ENCODE measurements around the gene U2AF1L4. TPM values are rescaled to one million over a fixed set of nuclear protein-coding genes. Genes with fewer than 3 reads are reported as not detected.

U2AF1L4 gene
- total and polyA plus RNA-seq, 10 of the 15 experiments (the other 5 are each of a cell fraction or from before 2014, with no cell fraction given): 7.9 to 21.6 (median 15.1) TPM

DNA sequence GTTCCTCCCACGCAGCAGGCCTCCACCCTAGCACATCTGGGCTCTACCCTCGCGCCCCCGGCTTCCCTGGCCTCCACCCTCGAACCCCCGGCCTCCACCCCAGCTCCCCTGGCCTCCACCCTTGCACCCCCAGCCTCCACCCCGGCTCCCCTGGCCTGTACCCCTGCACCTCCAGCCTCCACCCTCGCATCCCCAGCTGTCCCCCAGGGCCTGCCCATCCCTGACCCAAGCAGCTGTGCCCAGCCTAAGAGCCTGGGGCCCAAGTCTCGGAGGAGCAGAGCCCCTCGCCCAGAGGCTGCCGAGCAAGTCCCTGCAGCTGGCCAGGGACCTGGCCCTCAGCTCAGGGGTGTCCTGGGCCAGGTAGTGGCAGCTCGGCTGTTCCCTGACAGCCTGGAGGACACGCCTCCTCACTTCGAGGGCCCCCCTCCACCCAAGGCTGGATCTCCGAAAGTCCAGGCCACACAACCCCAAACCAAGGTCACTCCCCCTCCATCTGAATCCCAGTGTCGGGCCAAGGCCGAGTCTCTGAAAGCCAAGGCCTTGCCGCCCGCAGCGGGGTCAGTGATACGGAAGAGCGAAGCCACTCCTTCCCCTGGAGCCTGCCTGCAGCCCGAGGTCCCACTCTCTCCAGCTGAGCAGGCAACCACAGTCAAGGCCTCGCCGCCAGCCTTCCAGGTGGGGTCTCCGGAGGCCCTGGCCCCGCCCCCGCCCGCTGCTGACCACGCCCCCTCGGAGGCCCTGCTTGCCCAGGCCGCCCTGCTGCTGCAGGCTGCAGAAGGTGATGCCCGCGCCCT, 22.3 kb upstream of the U2AF1L4 start:
- no peaks in the 10 kb centered on the region for H3K9me3 ChIP-seq (replicated peaks; ENCODE audit: control insufficient read depth, insufficient read depth, low read length)
- H3K4me3 ChIP-seq: no peak overlapping the region
- no peaks in the 10 kb centered on the region for H3K79me2 ChIP-seq (ENCODE audit: control insufficient read depth, insufficient read depth, low read length)
- no peaks in the 10 kb centered on the region for H4K20me1 ChIP-seq (ENCODE audit: control insufficient read depth, insufficient read depth)
- DNase-seq (ENCODE audit: low read depth, low spot score) (no peak), ATAC-seq (no peak), FAIRE-seq (no peak)
- no peak overlapping the region for H3K4me2 ChIP-seq (ENCODE audit: control insufficient read depth, insufficient read depth)
- SMC1A ChIA-PET (ENCODE audit: uncharacterized antibody, unreplicated experiment): no interaction called here
- peaks cover 0 to 6% of the 10 kb centered on the region in 2 experiments; a peak in 2 of 4 replicates for H3K36me3 ChIP-seq (ENCODE audit: control insufficient read depth in 2 of 2, insufficient read depth in 2 of 2, low read length in 1 of 2)
- POLR2A ChIA-PET: no interaction called here
- no peak overlapping the region for H2AFZ ChIP-seq (ENCODE audit: control insufficient read depth, low read depth, low read length)
- no peak overlapping the region for H3K27ac ChIP-seq (ENCODE audit: control insufficient read depth, insufficient read depth)
- BruUV-seq (replicated peaks): no TSS peak
- in situ Hi-C loops (cut with MboI): no loop called here
- H3K4me1 ChIP-seq (ENCODE audit: control insufficient read depth, insufficient read depth, low read length): no peaks in the 10 kb centered on the region
- intact Hi-C loops (cut with micrococcal nuclease; ENCODE audit: unreplicated experiment): no loop called here
- RAD21 ChIA-PET (ENCODE audit: unreplicated experiment): no interaction called here
- H3K27me3 ChIP-seq (replicated peaks in 1 of 2; ENCODE audit: control insufficient read depth in 2 of 2, insufficient read depth in 2 of 2, low read length in 1 of 2): no peaks in the 10 kb centered on the region
- WGBS (ENCODE audit: insufficient coverage, insufficient replicate concordance, low lambda C conversion rate, missing lambda C conversion rate): 43% methylated on average over 32 of the region's 34 CpGs
- TF ChIP-seq POLR2AphosphoS5 (IDR thresholded peaks at IDR 0.05; ENCODE audit: low read length): no peak
- no peak for TF ChIP-seq ASH2L (IDR thresholded peaks at IDR 0.05; ENCODE audit: borderline replicate concordance, low read depth)
- TF ChIP-seq, protein P1, sequence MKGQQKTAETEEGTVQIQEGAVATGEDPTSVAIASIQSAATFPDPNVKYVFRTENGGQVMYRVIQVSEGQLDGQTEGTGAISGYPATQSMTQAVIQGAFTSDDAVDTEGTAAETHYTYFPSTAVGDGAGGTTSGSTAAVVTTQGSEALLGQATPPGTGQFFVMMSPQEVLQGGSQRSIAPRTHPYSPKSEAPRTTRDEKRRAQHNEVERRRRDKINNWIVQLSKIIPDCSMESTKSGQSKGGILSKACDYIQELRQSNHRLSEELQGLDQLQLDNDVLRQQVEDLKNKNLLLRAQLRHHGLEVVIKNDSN (IDR thresholded peaks at IDR 0.05; ENCODE audit: borderline replicate concordance, extremely low read length, insufficient read depth, low read depth, low read length): no peak
- no peak overlapping the region for H3K9ac ChIP-seq (ENCODE audit: control insufficient read depth, insufficient read depth, low read length)
- CTCF ChIA-PET: no interaction called here

DNA sequence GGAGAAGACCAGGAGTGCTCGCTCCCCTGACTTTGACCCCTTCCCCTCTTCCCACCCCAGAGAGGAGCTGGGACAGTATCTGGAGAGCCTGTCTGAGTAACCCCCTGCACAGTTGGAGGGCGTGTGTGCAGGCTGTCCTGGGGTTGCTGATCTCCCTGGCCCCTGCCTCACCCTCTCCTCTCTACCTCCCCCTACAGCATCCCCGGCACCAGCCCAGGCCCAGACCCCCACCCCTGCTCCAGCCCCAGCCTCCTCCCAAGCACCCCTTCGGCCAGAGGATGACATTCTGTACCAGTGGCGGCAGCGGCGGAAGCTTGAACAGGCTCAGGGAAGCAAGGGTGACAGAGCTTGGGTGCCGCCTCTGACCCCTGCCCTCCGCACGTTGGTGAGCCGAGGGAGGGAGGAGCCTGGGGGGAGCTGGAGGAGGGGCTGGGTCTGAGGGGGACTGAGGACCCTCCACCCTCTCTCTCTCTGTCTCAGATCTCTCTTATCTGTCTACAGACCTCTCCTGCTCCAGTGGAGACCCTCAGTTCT, 21.4 kb upstream of the U2AF1L4 start:
- no peaks in the 10 kb centered on the region for H3K4me1 ChIP-seq (ENCODE audit: control insufficient read depth, insufficient read depth, low read length)
- H3K9ac ChIP-seq (ENCODE audit: control insufficient read depth, insufficient read depth, low read length): no peak overlapping the region
- in situ Hi-C loops (cut with MboI): no loop called here
- 90% methylated on average over 10 of the region's 11 CpGs for WGBS (ENCODE audit: insufficient coverage, insufficient replicate concordance, low lambda C conversion rate, missing lambda C conversion rate)
- DNase-seq (ENCODE audit: low read depth, low spot score) (no peak), FAIRE-seq (no peak), ATAC-seq (no peak)
- BruUV-seq (replicated peaks): no TSS peak
- SMC1A ChIA-PET (ENCODE audit: uncharacterized antibody, unreplicated experiment): no interaction called here
- H3K27ac ChIP-seq (ENCODE audit: control insufficient read depth, insufficient read depth): no peak overlapping the region
- peaks cover 1 to 13% of the 10 kb centered on the region in 2 experiments; a peak in 2 of 4 replicates for H3K36me3 ChIP-seq (ENCODE audit: control insufficient read depth in 2 of 2, insufficient read depth in 2 of 2, low read length in 1 of 2)
- H3K9me3 ChIP-seq (replicated peaks; ENCODE audit: control insufficient read depth, insufficient read depth, low read length): no peaks in the 10 kb centered on the region
- CTCF ChIA-PET: no interaction called here
- no peaks in the 10 kb centered on the region for H3K27me3 ChIP-seq (replicated peaks in 1 of 2; ENCODE audit: control insufficient read depth in 2 of 2, insufficient read depth in 2 of 2, low read length in 1 of 2)
- POLR2A ChIA-PET: no interaction called here
- no peak overlapping the region for H3K4me3 ChIP-seq
- RAD21 ChIA-PET (ENCODE audit: unreplicated experiment): no interaction called here
- no peaks in the 10 kb centered on the region for H4K20me1 ChIP-seq (ENCODE audit: control insufficient read depth, insufficient read depth)
- H3K79me2 ChIP-seq (ENCODE audit: control insufficient read depth, insufficient read depth, low read length): no peaks in the 10 kb centered on the region
- H2AFZ ChIP-seq (ENCODE audit: control insufficient read depth, low read depth, low read length): no peak overlapping the region
- intact Hi-C loops (cut with micrococcal nuclease; ENCODE audit: unreplicated experiment): no loop called here
- no peak overlapping the region for H3K4me2 ChIP-seq (ENCODE audit: control insufficient read depth, insufficient read depth)
- TF ChIP-seq HCFC1 (IDR thresholded peaks at IDR 0.05; ENCODE audit: low read length) (no peak), CREB1 (IDR thresholded peaks at IDR 0.05; ENCODE audit: low read depth) (no peak), RB1 (IDR thresholded peaks at IDR 0.05; ENCODE audit: borderline replicate concordance) (no peak), KAT2A (conservative IDR thresholded peaks at IDR 0.05; ENCODE audit: control insufficient read depth, low read depth, low read length) (no peak), RAD51 (IDR thresholded peaks at IDR 0.05) (no peak), NFIC (IDR thresholded peaks at IDR 0.05; ENCODE audit: low read depth, low read length) (no peak), ESRRA (IDR thresholded peaks at IDR 0.05; ENCODE audit: low read length) (no peak), MYB (IDR thresholded peaks at IDR 0.05; ENCODE audit: borderline replicate concordance, low read depth, low read length) (no peak), EZH2 (IDR thresholded peaks at IDR 0.05; ENCODE audit: borderline replicate concordance, control insufficient read depth, low read depth, low read length) (no peak), CBX5 (IDR thresholded peaks at IDR 0.05; ENCODE audit: low read depth) (no peak)
- TF ChIP-seq, protein P1 (IDR thresholded peaks at IDR 0.05; ENCODE audit: borderline replicate concordance, extremely low read length, insufficient read depth, low read depth, low read length): no peak
- TF ChIP-seq, protein P2, sequence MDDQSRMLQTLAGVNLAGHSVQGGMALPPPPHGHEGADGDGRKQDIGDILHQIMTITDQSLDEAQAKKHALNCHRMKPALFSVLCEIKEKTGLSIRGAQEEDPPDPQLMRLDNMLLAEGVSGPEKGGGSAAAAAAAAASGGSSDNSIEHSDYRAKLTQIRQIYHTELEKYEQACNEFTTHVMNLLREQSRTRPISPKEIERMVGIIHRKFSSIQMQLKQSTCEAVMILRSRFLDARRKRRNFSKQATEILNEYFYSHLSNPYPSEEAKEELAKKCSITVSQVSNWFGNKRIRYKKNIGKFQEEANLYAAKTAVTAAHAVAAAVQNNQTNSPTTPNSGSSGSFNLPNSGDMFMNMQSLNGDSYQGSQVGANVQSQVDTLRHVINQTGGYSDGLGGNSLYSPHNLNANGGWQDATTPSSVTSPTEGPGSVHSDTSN (IDR thresholded peaks at IDR 0.05; ENCODE audit: insufficient replicate concordance, low read depth, low read length): no peak

Data from GM12878 (cell line).